ENCODE results near the gene CNIH2.

Gene CNIH2

DNA sequence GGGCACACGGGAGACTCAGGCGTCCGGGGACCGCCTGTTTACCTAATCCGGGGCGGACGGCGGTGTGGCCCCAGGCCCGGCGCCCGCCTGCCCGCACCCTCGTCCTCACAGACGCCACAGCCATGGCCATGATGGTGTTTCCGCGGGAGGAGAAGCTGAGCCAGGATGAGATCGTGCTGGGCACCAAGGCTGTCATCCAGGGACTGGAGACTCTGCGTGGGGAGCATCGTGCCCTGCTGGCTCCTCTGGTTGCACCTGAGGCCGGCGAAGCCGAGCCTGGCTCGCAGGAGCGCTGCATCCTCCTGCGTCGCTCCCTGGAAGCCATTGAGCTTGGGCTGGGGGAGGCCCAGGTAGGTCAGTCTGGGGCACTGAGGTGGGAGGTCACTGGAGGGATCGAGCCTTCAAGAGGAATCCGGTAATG is 19.5 kb upstream of the CNIH2 start:
- H3K9ac ChIP-seq = no peak overlapping the region
- H3K4me3 ChIP-seq (ENCODE audit: low read depth, low read length) = peak overlapping the region; percentile 80
- H3K4me2 ChIP-seq (ENCODE audit: low read length) = peak overlapping the region; percentile 94
- no peaks in the 10 kb centered on the region for H3K9me3 ChIP-seq (ENCODE audit: control insufficient read depth, low read length)
- H3K79me2 ChIP-seq = no peaks in the 10 kb centered on the region
- H2AFZ ChIP-seq = peak overlapping the region; percentile 87
- no peak overlapping the region for H3K27ac ChIP-seq
- TF ChIP-seq, protein P1, sequence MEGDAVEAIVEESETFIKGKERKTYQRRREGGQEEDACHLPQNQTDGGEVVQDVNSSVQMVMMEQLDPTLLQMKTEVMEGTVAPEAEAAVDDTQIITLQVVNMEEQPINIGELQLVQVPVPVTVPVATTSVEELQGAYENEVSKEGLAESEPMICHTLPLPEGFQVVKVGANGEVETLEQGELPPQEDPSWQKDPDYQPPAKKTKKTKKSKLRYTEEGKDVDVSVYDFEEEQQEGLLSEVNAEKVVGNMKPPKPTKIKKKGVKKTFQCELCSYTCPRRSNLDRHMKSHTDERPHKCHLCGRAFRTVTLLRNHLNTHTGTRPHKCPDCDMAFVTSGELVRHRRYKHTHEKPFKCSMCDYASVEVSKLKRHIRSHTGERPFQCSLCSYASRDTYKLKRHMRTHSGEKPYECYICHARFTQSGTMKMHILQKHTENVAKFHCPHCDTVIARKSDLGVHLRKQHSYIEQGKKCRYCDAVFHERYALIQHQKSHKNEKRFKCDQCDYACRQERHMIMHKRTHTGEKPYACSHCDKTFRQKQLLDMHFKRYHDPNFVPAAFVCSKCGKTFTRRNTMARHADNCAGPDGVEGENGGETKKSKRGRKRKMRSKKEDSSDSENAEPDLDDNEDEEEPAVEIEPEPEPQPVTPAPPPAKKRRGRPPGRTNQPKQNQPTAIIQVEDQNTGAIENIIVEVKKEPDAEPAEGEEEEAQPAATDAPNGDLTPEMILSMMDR (IDR thresholded peaks at IDR 0.05) = no peak
- no peaks in the 10 kb centered on the region for H3K36me3 ChIP-seq (ENCODE audit: control insufficient read depth, insufficient read depth, low read length)
- no peaks in the 10 kb centered on the region for H3K27me3 ChIP-seq (ENCODE audit: control insufficient read depth, insufficient read depth, low read length)
- H3K4me1 ChIP-seq = no peaks in the 10 kb centered on the region

DNA sequence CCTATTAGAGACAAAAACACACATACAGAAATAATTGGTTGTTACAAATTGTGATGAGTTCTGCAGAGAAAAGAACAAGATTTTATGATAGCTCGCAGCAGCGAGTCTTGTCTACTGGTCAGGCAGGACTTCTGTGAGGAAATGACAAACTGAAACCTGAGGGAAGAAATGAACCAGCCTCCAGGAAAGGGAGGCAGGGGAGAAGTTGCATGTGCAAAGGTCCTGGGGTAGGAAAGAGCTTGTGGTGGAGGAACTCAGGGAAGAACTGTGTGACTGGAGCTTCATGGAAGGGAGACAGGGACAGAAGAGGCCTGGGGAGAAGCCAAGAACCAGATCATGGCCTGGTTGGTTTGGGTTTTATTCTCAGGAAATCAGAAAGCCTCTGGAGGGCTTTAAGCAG is 18.8 kb upstream of the CNIH2 start:
- Histone ChIP-seq H3K27ac (no peak overlapping the region), H3K9me3 (ENCODE audit: control insufficient read depth, low read length) (no peaks in the 10 kb centered on the region), H3K27me3 (ENCODE audit: control insufficient read depth, insufficient read depth, low read length) (no peaks in the 10 kb centered on the region), H3K4me3 (ENCODE audit: low read depth, low read length) (no peak overlapping the region), H3K79me2 (no peaks in the 10 kb centered on the region), H3K36me3 (ENCODE audit: control insufficient read depth, insufficient read depth, low read length) (no peaks in the 10 kb centered on the region), H3K4me1 (no peaks in the 10 kb centered on the region), H3K4me2 (ENCODE audit: low read length) (no peak overlapping the region), H3K9ac (no peak overlapping the region), H2AFZ (no peak overlapping the region)
- TF ChIP-seq, protein P1 (IDR thresholded peaks at IDR 0.05) = no peak

DNA sequence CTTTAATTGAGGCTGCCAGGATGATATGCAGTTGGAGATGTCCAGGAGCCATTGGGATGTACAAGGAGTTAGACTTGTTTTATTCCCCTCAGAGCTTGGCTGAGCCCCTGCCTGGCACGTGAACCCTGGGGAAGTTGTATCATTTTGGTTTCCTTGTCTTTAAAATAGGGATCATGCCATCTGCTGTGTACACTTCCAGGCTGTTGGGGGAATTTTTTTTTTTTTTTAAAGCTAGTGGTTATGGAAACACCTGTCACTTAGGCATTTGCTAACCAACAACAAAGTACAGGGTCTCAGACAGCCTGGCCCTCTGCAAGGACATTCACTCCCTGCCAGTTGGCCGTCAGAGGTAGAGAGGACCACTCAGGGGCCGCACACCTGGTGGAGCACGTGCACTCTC is 18.0 kb upstream of the CNIH2 start:
- H3K27ac ChIP-seq = no peak overlapping the region
- H3K27me3 ChIP-seq (ENCODE audit: control insufficient read depth, insufficient read depth, low read length) = no peaks in the 10 kb centered on the region
- TF ChIP-seq, protein P1 (IDR thresholded peaks at IDR 0.05) = no peak
- H2AFZ ChIP-seq = no peak overlapping the region
- H3K4me1 ChIP-seq = no peaks in the 10 kb centered on the region
- H3K36me3 ChIP-seq (ENCODE audit: control insufficient read depth, insufficient read depth, low read length) = no peaks in the 10 kb centered on the region
- no peak overlapping the region for H3K9ac ChIP-seq
- no peaks in the 10 kb centered on the region for H3K9me3 ChIP-seq (ENCODE audit: control insufficient read depth, low read length)
- no peaks in the 10 kb centered on the region for H3K79me2 ChIP-seq
- no peak overlapping the region for H3K4me2 ChIP-seq (ENCODE audit: low read length)
- H3K4me3 ChIP-seq (ENCODE audit: low read depth, low read length) = no peak overlapping the region

DNA sequence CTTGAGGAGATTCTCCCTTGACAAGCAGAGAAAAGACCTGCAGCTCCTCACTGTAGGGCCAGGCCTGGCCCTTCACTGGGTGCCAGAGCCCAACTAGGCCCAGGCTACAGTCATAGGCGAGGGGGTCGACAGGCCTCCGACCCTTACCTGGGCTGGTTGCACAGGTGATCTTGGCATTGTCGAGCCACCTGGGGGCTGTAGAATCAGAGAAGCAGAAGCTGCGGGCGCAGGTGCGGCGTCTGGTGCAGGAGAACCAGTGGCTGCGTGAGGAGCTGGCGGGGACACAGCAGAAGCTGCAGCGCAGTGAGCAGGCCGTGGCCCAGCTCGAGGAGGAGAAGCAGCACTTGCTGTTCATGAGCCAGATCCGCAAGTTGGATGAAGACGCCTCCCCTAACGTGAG is 16.4 kb upstream of the CNIH2 start:
- no peaks in the 10 kb centered on the region for H3K27me3 ChIP-seq (ENCODE audit: control insufficient read depth, insufficient read depth, low read length)
- H3K27ac ChIP-seq = no peak overlapping the region
- TF ChIP-seq, protein P1 (IDR thresholded peaks at IDR 0.05) = no peak
- H3K36me3 ChIP-seq (ENCODE audit: control insufficient read depth, insufficient read depth, low read length) = no peaks in the 10 kb centered on the region
- no peaks in the 10 kb centered on the region for H3K4me1 ChIP-seq
- no peak overlapping the region for H3K9ac ChIP-seq
- no peaks in the 10 kb centered on the region for H3K79me2 ChIP-seq
- no peak overlapping the region for H3K4me3 ChIP-seq (ENCODE audit: low read depth, low read length)
- no peaks in the 10 kb centered on the region for H3K9me3 ChIP-seq (ENCODE audit: control insufficient read depth, low read length)
- H3K4me2 ChIP-seq (ENCODE audit: low read length) = no peak overlapping the region
- no peak overlapping the region for H2AFZ ChIP-seq

DNA sequence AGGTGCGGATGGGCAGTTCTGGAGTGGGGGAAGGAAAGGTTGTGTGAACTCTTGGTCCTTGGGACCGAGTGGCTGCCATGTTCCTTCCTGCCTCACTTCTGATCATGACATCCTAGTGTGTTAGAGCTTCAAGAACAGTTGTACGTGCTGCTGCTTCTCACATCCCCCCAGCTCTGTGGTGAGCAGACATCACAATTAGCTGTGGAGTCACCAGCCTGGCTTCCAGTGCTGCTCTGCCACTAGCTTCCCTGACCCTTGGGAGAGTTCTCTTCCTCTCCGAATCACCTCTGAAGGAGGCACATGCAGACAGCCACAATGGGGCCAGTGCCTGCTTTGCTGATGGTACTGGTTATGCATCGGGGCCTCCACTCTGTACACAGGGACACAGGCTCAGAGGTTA is 15.8 kb upstream of the CNIH2 start:
- H3K4me1 ChIP-seq = no peaks in the 10 kb centered on the region
- H2AFZ ChIP-seq = no peak overlapping the region
- no peak overlapping the region for H3K27ac ChIP-seq
- H3K27me3 ChIP-seq (ENCODE audit: control insufficient read depth, insufficient read depth, low read length) = no peaks in the 10 kb centered on the region
- H3K79me2 ChIP-seq = no peaks in the 10 kb centered on the region
- no peaks in the 10 kb centered on the region for H3K36me3 ChIP-seq (ENCODE audit: control insufficient read depth, insufficient read depth, low read length)
- TF ChIP-seq, protein P1 (IDR thresholded peaks at IDR 0.05) = no peak
- H3K9ac ChIP-seq = no peak overlapping the region
- no peak overlapping the region for H3K4me3 ChIP-seq (ENCODE audit: low read depth, low read length)
- H3K9me3 ChIP-seq (ENCODE audit: control insufficient read depth, low read length) = no peaks in the 10 kb centered on the region
- H3K4me2 ChIP-seq (ENCODE audit: low read length) = no peak overlapping the region

Data from parathyroid adenoma (tissue), 2 donors.